Measurements from ENCODE around the gene SMIM22. TPM values are rescaled to one million over a fixed set of nuclear protein-coding genes. Genes with fewer than 3 reads are reported as not detected.
A peak's percentile ranks its signal among the peaks of the same experiment; 100 is the strongest.

Gene SMIM22
- total RNA-seq, 1 donor from 2014 or later, result not detected

DNA sequence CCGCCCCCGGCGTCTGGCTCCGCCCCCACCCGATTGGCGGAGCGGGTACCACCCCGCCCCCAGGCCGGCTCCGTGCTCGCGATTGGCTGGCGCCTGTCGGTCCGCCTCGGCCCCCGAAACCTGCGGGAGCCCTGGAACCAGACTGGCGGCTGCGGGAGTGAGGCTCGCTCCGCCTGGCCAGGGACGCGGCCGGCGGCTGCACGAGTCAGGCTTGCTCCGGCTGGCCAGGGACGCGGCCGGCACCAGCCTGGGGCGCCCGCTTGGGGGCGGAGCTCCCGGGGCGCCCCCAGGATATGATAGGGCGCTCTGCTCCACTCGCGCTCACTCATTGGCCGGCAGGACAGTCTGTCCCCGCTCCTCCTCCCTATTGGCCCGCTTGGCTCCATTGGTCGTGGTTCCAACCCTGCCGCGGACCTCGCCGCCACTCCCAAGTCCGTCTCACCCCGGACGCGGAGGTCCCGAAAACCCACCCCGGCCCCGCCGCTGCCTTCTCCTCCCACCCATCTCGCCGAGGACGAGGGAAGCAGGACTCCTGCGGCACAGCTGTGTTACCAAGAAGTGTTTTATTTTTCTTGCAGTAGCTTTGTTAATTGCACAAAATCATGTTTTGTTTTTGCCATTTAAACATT, 7.6 kb downstream of the SMIM22 start:
- TF ChIP-seq CTCF (conservative IDR thresholded peaks at IDR 0.05), result no peak
- peak; percentile 89 for DNase-seq (ENCODE audit: low read depth, low spot score)
- Mint-ChIP-seq H3K27me3 (ENCODE audit: low read depth) (no peaks in the 10 kb centered on the region), H3K4me3 (peak overlapping the region; percentile 89), H3K4me1 (peaks cover 9% of the 10 kb centered on the region), H3K36me3 (ENCODE audit: low read depth) (peaks cover 6% of the 10 kb centered on the region), H3K9me3 (no peaks in the 10 kb centered on the region), H3K27ac (ENCODE audit: unreplicated experiment) (peak overlapping the region; percentile 62)

DNA sequence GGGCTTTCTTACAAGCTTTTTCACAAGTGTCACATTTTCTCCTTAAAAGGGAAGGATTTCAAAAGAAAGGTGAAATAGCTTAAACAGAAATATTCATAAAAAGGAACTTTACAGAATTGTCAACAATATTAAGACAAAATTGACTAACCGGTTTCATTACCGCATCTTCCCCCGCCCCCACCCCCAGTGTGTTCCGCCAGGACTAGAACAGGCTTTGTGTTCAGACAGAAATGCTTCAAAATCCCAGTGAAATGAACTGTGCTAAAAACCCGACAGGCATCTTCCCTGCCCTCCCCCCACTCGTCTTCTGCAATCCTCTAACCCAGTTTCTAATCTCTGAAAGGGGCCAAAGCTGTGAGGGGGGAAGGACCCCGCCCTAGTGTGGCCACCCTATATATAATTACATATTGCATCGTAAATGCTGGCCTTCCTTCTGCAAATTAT, 8.3 kb downstream of the SMIM22 start:
- Mint-ChIP-seq H3K9me3 (no peaks in the 10 kb centered on the region), H3K4me3 (peak overlapping the region; percentile 89), H3K27ac (ENCODE audit: unreplicated experiment) (no peak overlapping the region), H3K36me3 (ENCODE audit: low read depth) (peaks cover 6% of the 10 kb centered on the region), H3K27me3 (ENCODE audit: low read depth) (no peaks in the 10 kb centered on the region), H3K4me1 (peaks cover 9% of the 10 kb centered on the region)
- no peak for TF ChIP-seq CTCF (conservative IDR thresholded peaks at IDR 0.05)
- DNase-seq (ENCODE audit: low read depth, low spot score), result no peak

DNA sequence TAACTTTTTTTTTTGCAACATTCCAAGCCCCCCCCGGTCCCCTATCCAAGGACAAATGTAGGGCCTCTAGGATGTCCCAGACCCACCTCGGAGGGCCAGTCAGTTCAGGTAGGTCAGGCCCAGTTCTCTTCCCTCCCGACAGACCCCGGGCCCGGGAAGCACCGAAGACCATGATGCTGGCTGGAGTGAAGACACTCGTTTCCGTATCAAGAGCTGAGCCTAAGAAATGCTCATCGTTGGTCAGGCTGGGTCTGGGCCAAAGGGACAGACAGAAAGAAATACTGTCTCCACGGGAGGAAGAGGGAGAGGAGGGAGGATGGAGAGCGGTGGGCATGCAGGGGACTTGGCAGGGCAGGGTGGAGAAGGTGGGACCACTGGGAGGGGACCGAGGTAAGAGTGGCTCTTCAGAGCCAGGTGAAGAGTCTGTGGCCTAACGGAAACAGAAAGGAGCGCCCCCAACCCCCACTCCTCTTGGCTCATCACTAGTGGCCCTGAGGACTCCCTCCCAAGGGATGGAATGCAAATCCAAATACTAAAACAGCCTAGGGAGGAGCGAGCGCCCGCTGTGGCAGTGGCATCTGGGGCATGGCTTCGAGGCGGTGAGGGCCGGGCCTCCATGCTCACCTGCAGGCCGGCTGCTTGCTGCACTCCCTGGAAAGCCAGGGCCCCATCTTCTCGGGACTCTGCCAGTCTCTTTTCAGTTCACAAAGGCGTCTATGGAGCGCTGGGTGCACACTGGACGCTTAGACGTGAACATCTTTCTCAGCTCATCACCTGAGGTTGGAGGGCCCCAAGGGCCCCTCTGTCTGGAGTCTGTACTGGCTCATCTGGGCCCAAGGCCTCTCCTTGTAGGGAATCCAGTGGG, 9.0 kb downstream of the SMIM22 start:
- no peak for DNase-seq (ENCODE audit: low read depth, low spot score)
- H3K4me1 Mint-ChIP-seq, result peaks cover 9% of the 10 kb centered on the region
- H3K36me3 Mint-ChIP-seq (ENCODE audit: low read depth), result peaks cover 6% of the 10 kb centered on the region
- H3K4me3 Mint-ChIP-seq, result peak overlapping the region; percentile 89
- H3K27ac Mint-ChIP-seq (ENCODE audit: unreplicated experiment), result no peak overlapping the region
- TF ChIP-seq CTCF (conservative IDR thresholded peaks at IDR 0.05), result no peak
- no peaks in the 10 kb centered on the region for H3K27me3 Mint-ChIP-seq (ENCODE audit: low read depth)
- H3K9me3 Mint-ChIP-seq, result no peaks in the 10 kb centered on the region

GRCh38 chr16:4805231-4805630, 10.1 kb downstream of the SMIM22 start:
- peak overlapping the region; percentile 38 for H3K4me3 Mint-ChIP-seq
- peaks cover 9% of the 10 kb centered on the region for H3K4me1 Mint-ChIP-seq
- DNase-seq (ENCODE audit: low read depth, low spot score), result no peak
- no peaks in the 10 kb centered on the region for H3K27me3 Mint-ChIP-seq (ENCODE audit: low read depth)
- TF ChIP-seq CTCF (conservative IDR thresholded peaks at IDR 0.05), result no peak
- no peak overlapping the region for H3K27ac Mint-ChIP-seq (ENCODE audit: unreplicated experiment)
- peaks cover 6% of the 10 kb centered on the region for H3K36me3 Mint-ChIP-seq (ENCODE audit: low read depth)
- H3K9me3 Mint-ChIP-seq, result no peaks in the 10 kb centered on the region

DNA sequence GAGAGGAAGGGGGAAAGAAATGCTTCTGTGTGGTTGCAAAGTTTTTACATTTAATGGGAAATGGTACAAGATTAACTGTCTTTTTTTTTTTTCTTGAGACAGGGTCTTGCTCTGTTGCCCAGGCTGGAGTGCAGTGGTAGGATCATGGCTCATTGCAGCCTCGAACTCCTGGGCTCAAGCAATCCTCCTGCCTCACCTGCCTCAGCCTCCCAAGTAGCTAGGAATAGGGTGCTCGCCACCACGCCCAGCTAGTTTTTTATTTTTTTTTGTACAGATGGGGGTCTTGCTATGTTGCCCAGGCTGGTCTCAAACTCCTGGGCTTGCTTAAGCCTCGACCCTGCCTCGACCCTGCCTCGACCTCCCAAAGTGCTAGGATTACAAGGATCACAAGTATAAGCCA, 11.1 kb downstream of the SMIM22 start:
- H3K27me3 Mint-ChIP-seq (ENCODE audit: low read depth), result no peaks in the 10 kb centered on the region
- H3K9me3 Mint-ChIP-seq, result no peaks in the 10 kb centered on the region
- peaks cover 6% of the 10 kb centered on the region for H3K36me3 Mint-ChIP-seq (ENCODE audit: low read depth)
- no peak overlapping the region for H3K27ac Mint-ChIP-seq (ENCODE audit: unreplicated experiment)
- no peak for TF ChIP-seq CTCF (conservative IDR thresholded peaks at IDR 0.05)
- DNase-seq (ENCODE audit: low read depth, low spot score), result no peak
- H3K4me3 Mint-ChIP-seq, result no peak overlapping the region
- peaks cover 9% of the 10 kb centered on the region for H3K4me1 Mint-ChIP-seq
